Skin epidermis (tissue), 12 donors: ENCODE measurements around the gene ARHGEF4.

Experiments
- H3K27ac ChIP-seq, 21 experiments: fragments of 200-600 bp; sonication (generic) in 11 of 21; one replicate each; pipeline ENCODE4 v1.5.0; 2020; ENCODE audit warnings: mild to moderate bottlenecking in 3 of 21, inconsistent platforms in 2 of 21, moderate library complexity in 2 of 21
- H3K4me3 ChIP-seq, 7 experiments: fragments of 200-600 bp; sonication (generic) in 2 of 7; one replicate each; pipeline ENCODE4 v1.5.0; 2020; ENCODE audit warnings: inconsistent platforms in 2 of 7, mild to moderate bottlenecking in 2 of 7, moderate library complexity in 1 of 7

The ARHGEF4 gene

DNA sequence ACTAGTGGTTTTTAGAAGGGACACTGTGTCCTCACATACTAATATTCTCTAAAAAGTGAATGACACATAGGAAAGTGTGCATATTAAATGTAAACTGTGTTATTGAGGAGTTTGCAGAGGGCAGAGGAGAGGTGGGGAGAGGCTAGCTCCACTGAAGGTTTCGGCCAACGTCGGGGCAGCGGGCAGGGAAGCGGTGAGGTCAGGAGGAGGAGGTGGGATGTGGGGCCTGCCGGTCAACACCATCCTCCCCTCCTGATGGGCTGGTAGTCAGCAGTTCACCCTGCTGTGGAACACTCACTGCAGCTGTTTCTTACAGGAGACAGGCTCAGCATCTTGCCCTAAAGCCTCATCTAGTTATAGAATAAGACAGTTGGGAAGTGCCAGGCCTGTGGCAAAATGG, 74.2 kb downstream of the ARHGEF4 start:
- Histone ChIP-seq H3K4me3 (no peak overlapping the region), H3K27ac (peak overlapping the region in 15 of 21 experiments; percentile 14 to 83 (median 68))

DNA sequence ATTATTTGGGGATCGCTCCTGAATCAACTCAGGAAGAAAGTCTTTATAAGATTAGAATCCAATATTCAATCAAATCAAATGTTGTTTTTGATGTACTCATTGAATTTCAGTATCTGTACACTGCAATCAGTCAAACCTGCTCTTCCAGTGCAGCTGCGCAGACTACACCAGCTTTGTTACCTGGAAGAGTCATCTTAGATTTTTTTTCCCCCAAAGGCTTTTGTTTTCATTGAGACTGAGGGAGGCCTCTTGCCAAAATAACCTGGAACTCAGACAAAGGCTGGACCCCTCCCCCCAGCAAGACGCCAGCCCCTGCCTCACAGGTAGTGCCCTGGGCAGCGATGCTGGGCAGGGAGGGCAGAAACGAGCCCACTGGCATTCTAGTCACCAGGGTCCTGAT, 74.8 kb downstream of the ARHGEF4 start:
- peak overlapping the region in 16 of 21 experiments; percentile 18 to 83 (median 70) for H3K27ac ChIP-seq
- H3K4me3 ChIP-seq: no peak overlapping the region

DNA sequence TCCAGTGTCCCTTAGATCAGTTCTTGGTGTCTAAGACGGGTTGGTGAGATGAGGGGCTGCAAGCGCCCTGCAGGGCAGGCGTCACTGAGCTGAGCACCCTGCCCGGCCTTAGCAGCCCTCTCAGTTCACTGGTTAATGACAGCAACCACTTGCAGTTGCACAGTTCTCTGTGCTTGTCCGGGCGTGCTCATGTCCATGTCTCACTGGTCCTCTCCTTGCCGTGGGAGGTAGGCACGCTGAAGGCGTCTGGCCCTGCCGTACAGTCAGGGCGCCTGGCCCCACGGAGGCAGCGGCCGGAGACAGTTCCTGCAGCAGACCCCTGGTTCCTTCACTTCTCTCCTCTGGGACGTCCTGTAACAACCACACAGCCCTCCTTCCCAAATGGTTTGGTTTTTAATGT, 75.3 kb downstream of the ARHGEF4 start:
- H3K4me3 ChIP-seq: peak overlapping the region in 1 of 7 experiments; percentile 7
- H3K27ac ChIP-seq: peak overlapping the region in 17 of 21 experiments; percentile 18 to 83 (median 63)

DNA sequence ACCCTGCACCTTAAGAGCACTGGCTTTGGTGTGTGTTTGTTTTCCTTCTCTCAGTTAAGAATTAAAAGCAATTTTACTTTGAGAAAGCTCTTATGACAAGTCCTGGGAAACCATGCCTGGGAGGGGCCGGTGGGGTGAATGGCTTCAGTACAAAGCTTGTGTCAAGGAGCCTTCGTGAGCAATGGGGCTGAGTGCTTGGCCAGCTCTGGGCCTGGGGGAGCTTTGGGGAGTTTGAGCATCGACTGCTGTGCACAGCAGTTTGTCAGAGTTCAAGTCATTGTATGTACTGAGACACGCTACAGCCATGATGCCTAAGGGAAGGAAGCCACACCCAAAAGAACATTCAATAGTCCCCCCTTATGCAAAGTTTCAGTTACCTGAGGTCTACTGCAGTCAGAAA, 75.8 kb downstream of the ARHGEF4 start:
- Histone ChIP-seq H3K4me3 (peak overlapping the region in 1 of 7 experiments; percentile 7), H3K27ac (peak overlapping the region in 16 of 21 experiments; percentile 18 to 83 (median 66))

DNA sequence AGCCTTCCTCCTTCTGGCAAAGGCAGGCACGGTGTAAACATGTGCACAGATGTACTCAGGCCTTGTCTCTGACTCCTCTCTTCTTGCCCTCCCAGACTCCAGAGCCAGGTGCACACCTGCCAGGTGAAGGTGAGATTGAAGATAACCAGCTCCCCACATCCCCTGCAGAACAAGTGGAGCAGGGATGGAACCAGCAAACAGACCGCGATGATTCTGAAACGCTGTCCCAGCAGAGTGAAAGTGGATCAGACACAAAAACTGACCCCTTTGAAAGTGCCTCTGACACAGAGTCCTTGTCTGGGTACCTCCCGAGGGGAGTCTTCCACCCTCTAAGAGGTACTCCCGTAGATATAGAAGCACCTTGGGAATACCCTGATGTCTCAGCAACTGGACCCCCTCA, 77.2 kb downstream of the ARHGEF4 start:
- no peak overlapping the region for H3K4me3 ChIP-seq

DNA sequence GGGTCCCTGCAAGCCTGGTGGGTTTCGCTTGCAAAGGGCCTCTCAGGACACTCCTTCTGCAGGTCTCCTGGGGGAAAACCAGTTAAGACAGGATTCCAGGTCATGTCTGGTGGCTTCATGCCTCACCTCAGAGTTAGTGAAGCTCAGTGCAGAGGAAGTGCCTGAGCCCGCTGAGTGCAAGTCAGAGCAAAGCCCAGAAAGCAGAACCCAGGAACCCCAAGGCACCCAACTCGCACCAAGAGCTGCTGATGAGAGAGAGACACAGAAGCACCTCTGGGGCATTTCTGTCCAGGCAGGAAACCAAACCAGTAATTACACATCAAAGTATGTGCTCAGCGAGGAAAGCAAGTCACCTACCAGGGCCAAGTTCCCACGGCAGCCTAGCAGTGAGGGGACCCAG, 78.4 kb downstream of the ARHGEF4 start:
- Histone ChIP-seq H3K4me3 (no peak overlapping the region), H3K27ac (peak overlapping the region in 16 of 21 experiments; percentile 14 to 86 (median 69))

More for the DNA sequence above, 77.2 kb downstream of the ARHGEF4 start:
- peak overlapping the region in 15 of 21 experiments; percentile 2 to 84 (median 62) for H3K27ac ChIP-seq

DNA sequence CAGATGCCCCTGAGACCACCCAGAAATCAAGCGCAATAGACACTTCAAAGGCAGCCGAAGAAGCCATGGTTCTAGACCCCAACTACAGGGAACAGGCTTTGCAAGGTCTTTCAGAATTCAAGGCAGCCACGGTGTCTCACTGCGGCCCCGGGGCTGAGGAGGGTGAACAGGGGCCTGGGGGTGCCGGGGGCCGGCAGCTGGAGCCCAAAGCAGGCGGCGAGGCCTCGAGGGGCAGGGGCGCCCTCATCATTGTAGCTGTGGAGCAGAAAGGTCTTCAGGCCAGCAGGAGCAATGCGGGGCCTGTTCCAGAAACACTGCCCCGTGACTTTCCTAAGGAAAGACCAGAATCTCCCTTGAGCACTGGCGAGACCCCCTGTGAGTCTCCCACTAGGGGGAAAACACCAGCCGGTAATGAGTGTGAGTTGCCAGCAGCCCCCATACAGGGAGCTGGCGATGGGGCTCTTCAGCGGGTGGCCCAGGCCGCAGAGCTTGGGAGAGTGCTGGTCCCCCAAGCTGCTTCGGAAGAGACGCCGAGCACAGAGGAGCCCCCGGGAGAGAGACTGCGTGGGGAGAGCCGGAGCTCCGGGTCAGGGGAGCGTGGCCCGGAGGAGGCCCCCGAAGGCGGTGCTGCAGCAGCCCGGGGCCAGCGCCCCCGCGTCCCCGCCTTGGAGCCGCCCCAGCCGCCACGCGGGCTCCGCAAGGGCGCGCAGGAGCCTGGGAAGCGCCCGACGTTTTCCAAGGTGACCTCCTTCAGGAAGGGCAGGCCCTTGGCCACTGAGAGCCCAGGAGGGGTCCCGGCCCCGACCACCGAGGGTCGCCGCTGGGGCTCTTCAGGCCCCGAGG, 79.1 kb downstream of the ARHGEF4 start:
- Histone ChIP-seq H3K27ac (peak overlapping the region in 18 of 21 experiments; percentile 14 to 86 (median 68)), H3K4me3 (no peak overlapping the region)

DNA sequence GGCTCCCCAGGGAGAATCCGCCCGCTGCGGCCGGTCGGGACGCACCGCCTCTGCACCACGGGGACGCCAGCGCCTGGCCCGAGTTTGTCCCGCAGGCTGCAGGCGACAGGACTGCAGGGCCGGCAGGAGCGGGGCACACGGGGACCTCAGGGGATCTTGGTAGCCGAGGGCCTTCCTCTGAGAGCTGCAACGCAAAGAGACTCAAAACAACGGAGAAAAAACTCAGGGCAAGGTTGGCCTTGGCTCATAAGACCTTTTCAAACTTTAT, 79.7 kb downstream of the ARHGEF4 start:
- peak overlapping the region in 10 of 21 experiments; percentile 14 to 84 (median 64) for H3K27ac ChIP-seq

DNA sequence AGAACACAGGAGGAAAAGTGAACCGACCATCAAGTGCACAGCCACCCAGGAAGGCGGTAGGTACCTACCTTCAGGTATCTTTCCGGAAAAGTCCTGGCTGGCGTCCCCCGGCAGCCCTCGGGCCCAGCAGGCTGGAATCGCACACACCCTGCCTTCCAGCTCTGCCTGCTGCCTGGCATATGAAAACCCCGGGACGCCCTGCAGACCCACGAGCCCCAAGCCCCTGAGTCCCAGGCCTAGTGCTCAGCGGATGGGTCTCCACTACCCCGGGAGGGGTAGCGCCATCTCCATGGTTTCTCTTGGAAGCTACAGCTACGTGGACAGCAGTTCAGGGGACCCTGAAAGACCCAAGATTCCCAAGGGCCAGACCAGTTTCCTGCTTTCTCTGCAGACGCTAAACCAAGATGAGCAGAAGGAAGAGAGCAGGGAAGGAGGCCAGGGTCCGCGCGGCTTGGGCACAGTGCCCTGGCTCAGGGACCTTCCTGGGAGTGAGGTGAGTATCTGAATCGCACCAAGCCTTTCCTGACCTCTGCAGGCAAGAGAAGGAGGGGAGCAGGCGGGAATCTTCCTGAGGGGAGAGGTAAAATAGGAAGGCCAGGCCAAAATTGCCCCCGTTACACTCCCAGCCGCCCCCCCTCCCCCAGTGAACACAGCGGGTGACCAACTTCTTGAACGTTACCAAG, 80.4 kb downstream of the ARHGEF4 start:
- peak overlapping the region in 3 of 21 experiments; percentile 18 to 42 (median 26) for H3K27ac ChIP-seq
- H3K4me3 ChIP-seq: no peak overlapping the region

More for the DNA sequence above, 79.7 kb downstream of the ARHGEF4 start:
- H3K4me3 ChIP-seq: no peak overlapping the region

DNA sequence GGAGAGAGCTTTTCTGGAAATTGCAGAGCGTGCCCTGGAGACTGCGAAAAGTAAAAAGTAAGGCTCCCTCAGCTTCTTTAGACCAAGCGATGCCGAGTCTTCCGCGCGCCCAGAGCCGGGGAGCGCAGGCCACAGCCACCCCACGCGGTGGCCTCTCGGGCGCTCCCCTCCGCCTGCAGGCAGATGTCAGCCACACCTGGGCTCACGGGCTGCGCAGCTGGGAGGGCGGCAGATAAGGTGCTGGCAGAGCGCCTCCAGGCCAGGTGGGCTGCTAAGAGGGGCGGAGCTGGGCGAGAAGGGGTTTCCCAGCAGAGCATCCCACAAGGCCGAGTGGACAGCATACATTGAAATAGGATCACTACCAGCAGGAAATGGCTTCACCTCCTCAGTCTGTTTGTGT, 81.7 kb downstream of the ARHGEF4 start:
- Histone ChIP-seq H3K27ac (no peak overlapping the region), H3K4me3 (no peak overlapping the region)

DNA sequence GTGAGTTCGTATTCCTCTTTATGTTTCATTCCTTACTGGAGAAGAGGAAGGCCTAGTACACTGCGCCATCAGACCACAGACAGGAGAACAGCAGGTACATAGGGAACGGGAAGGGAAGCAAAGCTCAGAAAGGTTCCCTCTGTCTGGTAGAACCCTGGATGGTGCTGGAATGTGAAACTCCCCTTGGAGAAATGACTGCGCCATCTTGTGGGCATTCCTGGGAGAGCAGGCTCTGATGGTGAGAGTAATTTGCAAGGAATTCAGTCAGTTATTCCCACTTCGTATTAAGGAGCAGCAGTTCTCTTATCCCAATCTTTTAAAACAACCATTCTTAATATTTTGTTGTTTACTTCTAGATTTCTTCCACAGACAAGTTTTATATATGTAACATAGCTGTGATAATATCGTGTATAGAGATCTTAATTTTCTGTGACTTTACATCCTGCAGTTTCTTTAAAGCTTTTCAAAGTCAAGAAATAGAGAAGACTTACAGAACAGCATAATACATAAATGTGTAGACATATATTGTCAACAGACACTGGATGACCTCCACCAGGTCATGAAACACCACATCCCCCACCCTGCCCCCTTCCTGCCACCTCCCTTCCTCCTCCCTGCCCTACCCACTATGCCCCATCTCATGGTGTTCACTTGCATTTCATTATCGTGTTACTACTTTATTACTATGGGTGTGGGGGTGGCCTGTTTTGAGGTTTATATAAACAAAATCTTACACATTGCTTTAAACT, 83.9 kb downstream of the ARHGEF4 start:
- Histone ChIP-seq H3K27ac (no peak overlapping the region), H3K4me3 (no peak overlapping the region)

DNA sequence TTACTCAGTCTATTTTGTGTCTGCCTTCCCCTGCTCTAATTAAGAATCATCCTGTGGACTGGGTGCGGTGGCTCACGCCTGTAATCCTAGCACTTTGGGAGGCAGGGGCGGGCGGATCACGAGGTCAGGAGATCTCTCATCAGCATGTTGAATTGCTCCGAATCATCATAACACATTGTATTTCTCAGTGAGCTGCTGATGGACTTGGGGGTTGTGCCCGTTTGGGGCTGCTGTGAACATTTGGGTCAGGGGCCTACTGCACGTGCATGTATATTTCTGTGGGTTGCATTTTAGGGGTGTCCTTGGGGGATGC, 84.4 kb downstream of the ARHGEF4 start:
- Histone ChIP-seq H3K4me3 (no peak overlapping the region), H3K27ac (no peak overlapping the region)

DNA sequence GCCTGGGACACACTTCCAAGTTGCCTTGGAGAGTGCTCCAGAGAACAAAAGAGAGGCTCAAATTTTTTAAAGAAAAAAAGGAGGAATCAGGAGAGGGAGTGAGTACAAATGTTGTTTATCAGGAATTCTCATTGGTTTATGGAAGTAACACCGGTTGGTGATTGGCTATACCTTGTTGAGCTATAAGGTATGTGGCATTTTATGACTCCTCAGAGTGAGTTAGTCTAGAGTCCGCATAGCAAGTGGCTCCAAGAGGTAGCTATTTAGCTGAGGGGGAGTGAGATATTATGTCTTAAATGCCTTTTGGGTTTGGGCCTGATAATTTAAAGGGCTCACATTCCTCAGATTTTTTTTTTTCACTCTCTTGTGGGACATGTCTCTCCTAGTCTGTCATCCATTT, 85.7 kb downstream of the ARHGEF4 start:
- Histone ChIP-seq H3K4me3 (no peak overlapping the region), H3K27ac (no peak overlapping the region)

DNA sequence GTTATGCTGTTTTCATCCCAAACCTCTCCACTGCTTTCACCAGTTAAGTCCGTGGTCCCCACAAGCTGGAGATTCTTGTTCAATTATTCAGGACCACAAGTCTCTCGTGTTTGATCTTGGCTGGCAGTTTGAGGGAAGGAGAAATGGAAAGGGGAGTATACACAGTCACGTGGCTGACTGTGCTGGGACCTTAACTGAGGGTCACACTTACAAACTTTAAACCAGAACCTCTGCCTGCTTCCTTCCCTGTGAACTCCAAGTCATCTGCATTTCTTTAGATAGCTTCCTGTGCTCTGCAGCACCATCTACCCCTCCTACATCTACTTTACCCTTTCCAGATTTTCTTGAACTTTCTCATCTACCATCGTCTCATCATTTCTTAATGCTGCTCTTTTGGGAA, 91.7 kb downstream of the ARHGEF4 start:
- Histone ChIP-seq H3K4me3 (no peak overlapping the region), H3K27ac (no peak overlapping the region)

DNA sequence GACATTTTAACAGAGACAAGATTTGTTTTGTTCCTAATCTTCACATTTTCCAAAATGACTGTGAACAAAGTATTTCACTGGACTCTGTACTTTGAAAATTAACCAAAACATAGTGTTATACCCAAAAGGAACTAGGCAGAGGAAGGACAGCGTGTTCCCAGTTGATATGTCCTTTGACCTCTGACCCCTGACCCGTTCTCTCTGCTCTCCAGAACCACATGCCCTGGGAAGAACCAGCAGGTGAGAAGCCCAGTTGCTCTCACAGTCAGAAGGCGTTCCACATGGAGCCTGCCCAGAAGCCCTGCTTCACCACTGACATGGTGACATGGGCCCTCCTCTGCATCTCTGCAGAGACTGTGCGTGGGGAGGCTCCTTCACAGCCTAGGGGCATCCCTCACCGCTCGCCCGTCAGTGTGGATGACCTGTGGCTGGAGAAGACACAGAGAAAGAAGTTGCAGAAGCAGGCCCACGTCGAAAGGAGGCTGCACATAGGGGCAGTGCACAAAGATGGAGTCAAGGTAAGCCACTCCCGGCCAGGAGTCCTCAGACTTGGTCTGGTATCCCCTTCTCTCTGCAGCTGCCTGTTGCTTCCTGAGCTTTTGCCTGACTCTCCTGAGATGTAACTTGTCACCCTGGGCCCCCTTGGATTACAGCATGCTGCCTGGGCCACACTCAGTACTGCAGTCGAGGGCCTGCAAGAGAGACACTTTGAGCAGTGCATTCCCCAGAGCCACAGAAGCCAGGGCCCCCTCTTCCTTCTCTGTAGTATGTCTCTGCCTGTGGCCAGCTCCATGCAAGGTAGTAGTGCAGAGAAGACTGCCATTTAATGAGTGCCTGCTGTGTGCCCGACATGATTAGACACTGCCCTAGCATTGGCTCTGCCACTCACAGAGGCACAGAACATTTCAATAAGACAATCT, 94.3 kb downstream of the ARHGEF4 start:
- Histone ChIP-seq H3K4me3 (no peak overlapping the region), H3K27ac (no peak overlapping the region)

DNA sequence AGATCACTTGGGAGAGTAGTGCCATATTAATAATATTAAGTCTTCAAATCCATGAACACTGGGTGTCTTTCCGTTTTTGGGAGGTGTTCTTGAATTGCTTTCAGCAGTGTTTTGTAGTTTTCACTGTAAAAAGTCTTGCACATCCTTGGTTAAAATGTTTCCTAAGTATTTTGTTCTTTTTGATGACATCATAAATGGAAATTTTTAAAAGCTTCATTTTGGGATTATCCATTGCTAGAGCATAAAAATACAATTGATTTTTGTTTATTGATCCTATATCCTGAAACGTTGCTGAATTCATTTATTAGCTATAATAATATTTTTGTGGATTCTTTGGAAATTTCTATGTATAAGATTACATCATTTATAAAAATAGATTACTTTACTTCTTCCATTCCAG, 96.8 kb downstream of the ARHGEF4 start:
- no peak overlapping the region for H3K27ac ChIP-seq
- no peak overlapping the region for H3K4me3 ChIP-seq

DNA sequence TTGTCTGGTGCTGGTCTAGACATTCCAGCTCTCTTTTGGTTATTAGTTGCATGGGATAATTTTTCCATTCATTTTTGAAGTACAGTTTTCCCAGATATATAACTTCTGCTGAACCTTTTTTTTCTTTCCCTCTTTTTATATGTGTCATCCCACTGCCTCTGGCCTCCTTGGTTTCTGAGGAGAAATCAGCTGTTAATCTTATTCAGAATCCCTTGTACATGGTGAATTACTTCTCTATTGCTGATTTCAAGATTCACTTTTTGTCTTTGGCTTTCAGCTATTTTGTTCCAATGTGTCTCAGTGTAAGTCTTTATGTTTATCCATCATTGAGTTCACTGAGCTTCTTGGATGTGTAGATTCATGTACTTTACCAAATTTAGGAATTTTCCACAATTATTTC, 99.7 kb downstream of the ARHGEF4 start:
- no peak overlapping the region for H3K4me3 ChIP-seq
- no peak overlapping the region for H3K27ac ChIP-seq

DNA sequence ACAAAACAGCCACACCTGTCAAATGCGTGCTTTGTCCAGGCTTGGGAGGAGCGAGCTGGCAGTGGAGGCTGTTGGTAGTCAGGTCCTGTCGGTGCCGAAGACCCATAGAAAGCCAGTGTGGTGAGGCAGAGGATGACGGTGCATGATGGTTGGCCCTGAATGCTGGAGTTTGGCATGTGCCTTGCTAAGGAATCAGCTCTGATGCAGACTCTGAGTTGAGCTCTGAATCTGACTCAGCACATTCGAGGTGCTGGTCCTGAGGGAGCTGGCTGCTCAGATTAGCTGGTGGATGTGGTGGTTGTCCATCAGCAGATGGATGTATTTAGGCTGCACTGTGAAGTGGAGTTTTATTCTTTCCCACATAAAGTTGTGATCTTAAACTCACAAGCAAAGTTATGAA, 111.3 kb downstream of the ARHGEF4 start:
- no peak overlapping the region for H3K27ac ChIP-seq

DNA sequence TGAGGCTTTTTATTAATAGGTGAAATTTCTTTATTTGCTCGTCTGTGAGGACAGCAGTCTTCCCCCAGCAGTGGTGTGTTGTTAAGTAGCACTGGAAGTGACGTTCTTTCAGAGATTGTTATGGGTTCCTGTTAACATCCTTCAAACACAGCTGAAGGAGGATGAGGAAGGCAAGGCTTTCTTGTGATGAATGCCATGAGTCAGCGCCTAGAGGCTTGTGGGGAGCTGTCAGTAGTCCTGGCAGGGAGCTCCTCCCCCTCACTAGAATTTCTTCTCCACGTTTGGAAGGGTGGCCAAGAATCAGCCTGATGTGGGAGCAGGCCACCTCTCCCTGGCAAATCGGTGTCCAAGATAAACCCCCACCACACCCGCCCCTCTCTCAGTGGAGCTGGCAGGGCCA, 113.2 kb downstream of the ARHGEF4 start:
- no peak overlapping the region for H3K27ac ChIP-seq
- H3K4me3 ChIP-seq: no peak overlapping the region

More for the DNA sequence above, 111.3 kb downstream of the ARHGEF4 start:
- H3K4me3 ChIP-seq: no peak overlapping the region

DNA sequence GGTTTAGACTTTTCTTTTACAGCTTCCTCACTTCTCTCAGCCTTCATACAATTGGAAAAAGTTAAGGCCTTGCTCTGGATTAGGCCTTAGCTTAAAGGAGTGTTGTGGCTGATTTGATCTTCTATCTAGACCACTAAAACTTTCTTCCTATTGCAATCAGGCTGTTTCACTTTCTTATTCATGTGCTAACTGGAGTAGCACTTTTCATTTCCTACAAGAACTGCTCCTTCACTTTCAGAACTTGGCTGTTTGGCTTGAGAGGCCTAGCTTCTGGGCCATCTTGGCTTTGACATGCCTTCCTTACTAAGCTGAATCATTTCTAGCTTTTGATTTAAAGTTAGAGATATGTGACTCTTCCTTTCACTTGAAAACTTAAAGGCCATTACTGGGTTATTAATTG, 114.3 kb downstream of the ARHGEF4 start:
- H3K27ac ChIP-seq: no peak overlapping the region

More for the DNA sequence above, 114.3 kb downstream of the ARHGEF4 start:
- H3K4me3 ChIP-seq: no peak overlapping the region
